SK-N-SH (cell line): ENCODE measurements around the gene TMEM131L. TPM values are rescaled to one million over a fixed set of nuclear protein-coding genes. Genes with fewer than 3 reads are reported as not detected.

Experiments used
- CTCF ChIA-PET: fragments of 300-600, 350-600 bp; formaldehyde crosslinking; extraction: SDS; loops from one replicate; lab custom pipeline; 2021; lab: Yijun Ruan, JAX
- POLR2A ChIA-PET: fragments of 350-600 bp; sonication (Branson Sonifier 250); formaldehyde crosslinking; extraction: SDS; loops from one replicate; lab custom pipeline; 2020; ENCODE audit warnings: antibody characterized with exemption, inconsistent platforms; lab: Yijun Ruan, JAX
- DNase-seq: peaks from one replicate; pipeline ENCODE4 v3.0.0; 2012
- H2AFZ ChIP-seq: fragments of 200-600 bp; sonication (generic); 2 replicates; pipeline ENCODE4 v1.8.1; 2016; ENCODE audit warnings: antibody characterized with exemption, mild to moderate bottlenecking, low read depth
- H3F3A ChIP-seq: fragments of 200-600 bp; sonication (generic); replicated peaks from 2 replicates; pipeline ENCODE3; 2016; ENCODE audit warnings: antibody characterized with exemption, mild to moderate bottlenecking; ENCODE audit not compliant: insufficient read depth
- H3K27ac ChIP-seq, 2 experiments: fragments of 200-500 bp in 1 of 2; fragments of 200-600 bp in 1 of 2; sonication (Bioruptor generic) in 1 of 2; sonication (generic), shearing (Covaris generic) in 1 of 2; 2 replicates each; pipeline versions ENCODE4 v1.5.1 to v1.6.1; 2014 to 2016; ENCODE audit warnings: low read depth in 2 of 2, inconsistent platforms in 1 of 2, low read length in 1 of 2, mild to moderate bottlenecking in 1 of 2, mixed read lengths in 1 of 2
- H3K27me3 ChIP-seq: fragments of 200-600 bp; sonication (generic), shearing (Covaris generic); 2 replicates; pipeline ENCODE4 v1.6.1; 2016; ENCODE audit warnings: mixed run types; ENCODE audit not compliant: insufficient read depth
- H3K36me3 ChIP-seq, 2 experiments: fragments of 200-500 bp in 1 of 2; fragments of 200-600 bp in 1 of 2; sonication (Bioruptor generic) in 1 of 2; sonication (generic) in 1 of 2; replicated peaks in 1 of 2; 2 replicates each; pipeline versions ENCODE3 to v1.5.1; 2014 to 2016; ENCODE audit warnings: low read length in 1 of 2, mild to moderate bottlenecking in 1 of 2; ENCODE audit not compliant: insufficient read depth in 2 of 2, control insufficient read depth in 1 of 2
- H3K4me1 ChIP-seq, 2 experiments: fragments of 200-500 bp in 1 of 2; fragments of 200-600 bp in 1 of 2; sonication (Bioruptor generic) in 1 of 2; sonication (generic), shearing (Covaris generic) in 1 of 2; 2 replicates each; pipeline versions ENCODE4 v1.5.1 to v1.6.1; 2014 to 2016; ENCODE audit warnings: low read depth in 1 of 2, low read length in 1 of 2, mixed run types in 1 of 2; ENCODE audit not compliant: insufficient read depth in 2 of 2, control insufficient read depth in 1 of 2
- H3K4me2 ChIP-seq: fragments of 200-600 bp; sonication (generic), shearing (Covaris generic); 2 replicates; pipeline ENCODE4 v1.6.1; 2017; ENCODE audit warnings: mixed run types
- H3K4me3 ChIP-seq, 2 experiments: fragments of 200-500 bp in 1 of 2; fragments of 200-600 bp in 1 of 2; sonication (Bioruptor generic) in 1 of 2; sonication (generic), shearing (Covaris generic) in 1 of 2; 2 replicates each; pipeline versions ENCODE4 v1.5.1 to v1.8.1; 2014 to 2016; ENCODE audit warnings: low read depth in 2 of 2, inconsistent platforms in 1 of 2, low read length in 1 of 2, mild to moderate bottlenecking in 1 of 2, mixed read lengths in 1 of 2, moderate library complexity in 1 of 2
- H3K79me2 ChIP-seq: fragments of 200-600 bp; sonication (generic); 2 replicates; pipeline ENCODE4 v1.8.1; 2017; ENCODE audit warnings: mild to moderate bottlenecking; ENCODE audit not compliant: insufficient read depth
- H3K9ac ChIP-seq: fragments of 200-600 bp; sonication (generic); 2 replicates; pipeline ENCODE4 v1.6.1; 2017; ENCODE audit warnings: mixed run types
- H3K9me2 ChIP-seq: fragments of 200-600 bp; sonication (generic); 2 replicates; pipeline ENCODE4 v1.6.1; 2017; ENCODE audit warnings: mixed run types
- H3K9me3 ChIP-seq: fragments of 200-600 bp; sonication (generic); 2 replicates; pipeline ENCODE4 v1.6.1; 2017; ENCODE audit warnings: mixed run types, mild to moderate bottlenecking, moderate library complexity
- H4K20me1 ChIP-seq: fragments of 200-600 bp; sonication (generic); 2 replicates; pipeline ENCODE4 v1.6.1; 2017; ENCODE audit warnings: mild to moderate bottlenecking, mixed run types; ENCODE audit not compliant: insufficient read depth
- CTCF ChIP-seq: fragments of 200-600 bp; sonication (generic); IDR thresholded peaks from 2 replicates; pipeline ENCODE4 v1.6.1; 2017; ENCODE audit warnings: antibody characterized with exemption, mild to moderate bottlenecking, moderate library complexity
- ELF1 ChIP-seq: IDR thresholded peaks from 2 replicates; pipeline ENCODE4 v1.4.0; 2012
- FOXJ3 ChIP-seq: sonication (generic); formaldehyde crosslinking; IDR thresholded peaks from 2 replicates; pipeline ENCODE4 v1.5.1; 2020; ENCODE audit warnings: mild to moderate bottlenecking, missing genetic modification reagents
- FOXM1 ChIP-seq: IDR thresholded peaks from 2 replicates; pipeline ENCODE4 v1.4.0; 2012; ENCODE audit warnings: low read depth, mild to moderate bottlenecking
- IRF3 ChIP-seq: fragments of 150-350 bp; IDR thresholded peaks from 2 replicates; pipeline ENCODE4 v1.6.1; 2016; ENCODE audit warnings: mild to moderate bottlenecking, low read depth, low read length
- MAX ChIP-seq: IDR thresholded peaks from 2 replicates; pipeline ENCODE4 v1.4.0; 2012; ENCODE audit warnings: low read depth
- MEF2A ChIP-seq: IDR thresholded peaks from 2 replicates; pipeline ENCODE4 v1.4.0; 2012; ENCODE audit warnings: low read depth, borderline replicate concordance
- MXI1 ChIP-seq: IDR thresholded peaks from 2 replicates; pipeline ENCODE4 v1.6.1; 2012; ENCODE audit warnings: mild to moderate bottlenecking, low read depth, low read length, improper control_type of control experiment
- PBX3 ChIP-seq: IDR thresholded peaks from 2 replicates; pipeline ENCODE4; 2012
- POLR2AphosphoS5 ChIP-seq: IDR thresholded peaks from 2 replicates; pipeline ENCODE4 v1.6.1; 2012; ENCODE audit warnings: low read depth, low read length
- RAD21 ChIP-seq: IDR thresholded peaks from 2 replicates; pipeline ENCODE4 v1.6.1; 2012; ENCODE audit warnings: mild to moderate bottlenecking, low read length
- RCOR1 ChIP-seq: fragments of 150-350 bp; IDR thresholded peaks from 2 replicates; pipeline ENCODE4 v1.6.1; 2017; ENCODE audit warnings: antibody characterized with exemption, low read length
- RFX5 ChIP-seq: IDR thresholded peaks from 2 replicates; pipeline ENCODE4 v1.6.1; 2012; ENCODE audit warnings: mild to moderate bottlenecking, improper control_type of control experiment, low read length
- RXRA ChIP-seq: IDR thresholded peaks from 2 replicates; pipeline ENCODE4 v1.4.0; 2012; ENCODE audit warnings: low read depth, mild to moderate bottlenecking, borderline replicate concordance
- SIN3A ChIP-seq: IDR thresholded peaks from 2 replicates; pipeline ENCODE4 v1.6.1; 2012; ENCODE audit warnings: low read depth, mild to moderate bottlenecking, low read length, moderate library complexity, borderline replicate concordance
- TAF1 ChIP-seq: IDR thresholded peaks from 2 replicates; pipeline ENCODE4 v1.6.1; 2012; ENCODE audit warnings: low read depth, mild to moderate bottlenecking, low read length, moderate library complexity, borderline replicate concordance
- TEAD4 ChIP-seq: IDR thresholded peaks from 2 replicates; pipeline ENCODE4 v1.4.0; 2012; ENCODE audit warnings: mild to moderate bottlenecking, borderline replicate concordance; ENCODE audit not compliant: insufficient read depth
- ZBTB33 ChIP-seq: IDR thresholded peaks from 2 replicates; pipeline ENCODE4 v1.4.0; 2012; ENCODE audit warnings: low read depth, borderline replicate concordance
- WGBS: methylation state at CpG from one replicate; pipeline ENCODE4 v1.1.6; 2017; ENCODE audit warnings: low lambda C conversion rate; 5-methylcytosine and 5-hydroxymethylcytosine counted together
- polyA plus RNA-seq, 3 experiments: library from polyadenylated mRNA; depleted of rRNA; stranded (reverse); fragments of >200 nt; gene quantifications; 2 replicates each; pipeline ENCODE4 v1.2.3, GENCODE V29; 2012

Gene TMEM131L
- polyA plus RNA-seq, 1 of the 3 experiments (the other 2 are of a cell fraction), result 6.2 TPM

- no peak overlapping the region for H2AFZ ChIP-seq
- H3K27me3 ChIP-seq, result no peaks in the 10 kb centered on the region
- peaks cover 12% of the 10 kb centered on the region; the same call in 1 of the 2 replicates for H3K79me2 ChIP-seq
- H4K20me1 ChIP-seq, result no peaks in the 10 kb centered on the region
- peaks cover 2 to 5% of the 10 kb centered on the region in 2 experiments; a peak in 2 of 4 replicates for H3K4me1 ChIP-seq
- H3K4me2 ChIP-seq, result no peak overlapping the region
- ChIA-PET CTCF (interaction anchor here (1.1 to 1.2 kb wide), 2 partner anchors 23 to 95 kb away, joined by 3 to 4 read pairs; no protein-coding TSS in a partner anchor), POLR2A (no interaction called here)
- H3K9me2 ChIP-seq, result no peaks in the 10 kb centered on the region
- H3K36me3 ChIP-seq, result peaks cover 6 to 15% of the 10 kb centered on the region in 2 experiments
- 85% methylated on average over 3 of the region's 3 CpGs for WGBS
- no peak for DNase-seq
- H3K9me3 ChIP-seq, result no peaks in the 10 kb centered on the region
- TF ChIP-seq CTCF (no peak), RXRA (no peak), SIN3A (no peak), RAD21 (no peak)
- H3K27ac ChIP-seq, result no peak overlapping the region
- no peak overlapping the region for H3K9ac ChIP-seq
- H3K4me3 ChIP-seq, result no peak overlapping the region
- peaks cover 5% of the 10 kb centered on the region for H3F3A ChIP-seq
Observed at GRCh38 chr4:153479101-153479500, 12.9 kb downstream of the TMEM131L start.

- H3K27ac ChIP-seq, result no peak overlapping the region
- no peak overlapping the region for H3K4me3 ChIP-seq
- H3K9ac ChIP-seq, result no peak overlapping the region
- H3K4me2 ChIP-seq, result no peak overlapping the region
- peaks cover 0 to 10% of the 10 kb centered on the region in 2 experiments for H3K36me3 ChIP-seq
- TF ChIP-seq IRF3 (no peak), FOXJ3 (CRISPR knock-in tag) (no peak), ZBTB33 (no peak), PBX3 (no peak), CTCF (no peak), POLR2AphosphoS5 (no peak), TAF1 (no peak), RAD21 (no peak), RCOR1 (no peak), RFX5 (no peak), FOXM1 (no peak), MAX (no peak), TEAD4 (no peak), MXI1 (no peak), MEF2A (no peak), ELF1 (no peak)
- H2AFZ ChIP-seq, result no peak overlapping the region
- WGBS, result 93% methylated on average over 5 of the region's 5 CpGs
- no peaks in the 10 kb centered on the region for H3K9me3 ChIP-seq
- H3K79me2 ChIP-seq, result peaks cover 12% of the 10 kb centered on the region; the same call in 1 of the 2 replicates
- no peaks in the 10 kb centered on the region for H3K27me3 ChIP-seq
- H3K4me1 ChIP-seq, result peaks cover 2 to 9% of the 10 kb centered on the region in 2 experiments; a peak in 2 of 4 replicates
- no peaks in the 10 kb centered on the region for H3K9me2 ChIP-seq
- no peaks in the 10 kb centered on the region for H4K20me1 ChIP-seq
- POLR2A ChIA-PET, result no interaction called here
- H3F3A ChIP-seq, result peaks cover 6% of the 10 kb centered on the region
- CTCF ChIA-PET, result interaction anchor here (1.0 kb wide), 1 partner anchor 15 kb away, joined by 4 read pairs; the partner anchor contains the start of gene TMEM131L
- DNase-seq, result no peak
Observed at GRCh38 chr4:153480704-153481103, 14.5 kb downstream of the TMEM131L start.
